Testis (tissue), 3 donors: ENCODE data around the gene ZBTB20. TPM values are rescaled to one million over a fixed set of nuclear protein-coding genes. Genes with fewer than 3 reads are reported as not detected.

Experiments used
- DNase-seq: peaks from one replicate; pipeline ENCODE4 v3.0.0-alpha.2; 2019
- H3K27ac ChIP-seq, 2 donors: fragments of 200-600 bp; sonication (generic); one replicate each; pipeline ENCODE4 v1.5.1; 2019
- H3K27me3 ChIP-seq: fragments of 200-600 bp; sonication (generic); one replicate; pipeline ENCODE4 v1.5.1; 2019
- H3K36me3 ChIP-seq: fragments of 200-600 bp; sonication (generic); one replicate; pipeline ENCODE4 v1.5.1; 2017; ENCODE audit warnings: low read depth; ENCODE audit errors: missing control alignments
- H3K4me1 ChIP-seq: fragments of 200-600 bp; sonication (generic); one replicate; pipeline ENCODE4 v1.5.1; 2019
- H3K4me3 ChIP-seq, 2 donors: fragments of 200-600 bp; sonication (generic); one replicate each; pipeline ENCODE4 v1.5.1; 2017 to 2019
- H3K9me3 ChIP-seq: fragments of 200-600 bp; sonication (generic); one replicate; pipeline ENCODE4 v1.5.1; 2017
- POLR2A ChIP-seq: fragments of 450-650 bp; IDR thresholded peaks from one replicate; pipeline ENCODE4 v1.6.1; 2017; ENCODE audit warnings: antibody characterized with exemption, mild to moderate bottlenecking, moderate library complexity
- WGBS, 2 donors: methylation state at CpG; one replicate each; pipeline ENCODE4 v1.1.5; 2018; 5-methylcytosine and 5-hydroxymethylcytosine counted together
- intact Hi-C: fragments of 100-400 bp; cut with DNase I; formaldehyde crosslinking; loops from one replicate; pipeline ENCODE4 v1.15.1; 2023; ENCODE audit warnings: low total_unique reads
- polyA plus RNA-seq: library from polyadenylated mRNA; stranded (reverse); fragments of 350-450 nt; fragmentation: Illumina TruSeq; extraction: RNeasy Lipid Tissue Mini Kit (QIAGEN cat#74804); gene quantifications from one replicate; pipeline ENCODE4 v1.2.3, GENCODE V29; 2014; ENCODE audit warnings: low read depth, low replicate concordance; ENCODE audit not compliant: insufficient read depth
- total RNA-seq, 2 donors: library from RNA; depleted of rRNA; stranded (reverse); fragments of >200 nt; gene quantifications; one replicate each; pipeline ENCODE4 v1.2.3, GENCODE V29; 2016
- TF ChIP-seq, protein P1 (sequence below), 3 experiments: fragments of 450-650 bp in 2 of 3; fragments of 200-600 bp in 1 of 3; sonication (generic) in 1 of 3; IDR thresholded peaks; one replicate each; pipeline ENCODE4 v1.5.1; 2016 to 2019; ENCODE audit warnings: antibody characterized with exemption in 3 of 3, mild to moderate bottlenecking in 2 of 3, moderate library complexity in 1 of 3

ZBTB20 gene
- total and polyA plus RNA-seq, 3 donors from 2014 or later: 36.8 to 179 (median 126) TPM

DNA sequence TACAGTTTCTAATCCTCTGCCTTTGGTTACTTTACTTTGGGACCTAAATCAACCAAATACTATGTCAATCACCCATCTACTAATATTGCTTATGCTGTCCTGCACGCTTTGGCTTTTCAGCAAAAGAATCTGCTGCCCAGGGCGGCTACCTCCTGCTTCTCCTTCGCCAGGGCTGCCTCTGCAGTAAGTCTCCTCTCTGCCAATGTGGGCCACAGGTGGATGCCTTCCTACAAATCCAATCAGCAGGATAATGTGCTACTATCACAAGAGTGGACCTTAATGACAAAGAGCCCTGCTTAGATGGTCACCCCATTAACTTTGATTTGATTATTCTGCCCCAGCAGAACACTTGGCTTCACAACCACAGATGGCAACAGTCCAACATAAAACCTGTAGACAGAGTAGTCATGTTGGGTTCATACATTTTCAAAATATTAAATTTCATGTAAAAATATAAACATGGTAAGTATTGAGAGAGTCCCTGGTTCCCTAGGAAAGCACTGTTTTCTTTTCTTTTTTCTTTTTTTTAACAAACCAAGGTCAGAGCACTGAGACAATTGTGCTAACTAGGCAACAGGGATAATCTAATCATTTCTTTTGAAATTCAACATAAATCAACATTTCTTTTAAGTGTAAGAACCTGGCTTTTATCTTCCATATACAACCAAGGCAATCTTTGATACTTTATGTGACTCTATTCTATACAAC is 298.3 kb downstream of the ZBTB20 start:
- intact Hi-C loops: no loop called here
- Histone ChIP-seq H3K27ac (peak overlapping the region in 1 of 2 donors; percentile 17), H3K4me3 (no peak overlapping the region), H3K4me1 (peaks cover 14% of the 10 kb centered on the region), H3K27me3 (no peaks in the 10 kb centered on the region), H3K36me3 (no peaks in the 10 kb centered on the region), H3K9me3 (no peaks in the 10 kb centered on the region)
- no peak for DNase-seq
- 93 to 97% methylated on average over 3 of the region's 3 CpGs for WGBS, 2 donors
- no peak for TF ChIP-seq POLR2A
- TF ChIP-seq, protein P1, sequence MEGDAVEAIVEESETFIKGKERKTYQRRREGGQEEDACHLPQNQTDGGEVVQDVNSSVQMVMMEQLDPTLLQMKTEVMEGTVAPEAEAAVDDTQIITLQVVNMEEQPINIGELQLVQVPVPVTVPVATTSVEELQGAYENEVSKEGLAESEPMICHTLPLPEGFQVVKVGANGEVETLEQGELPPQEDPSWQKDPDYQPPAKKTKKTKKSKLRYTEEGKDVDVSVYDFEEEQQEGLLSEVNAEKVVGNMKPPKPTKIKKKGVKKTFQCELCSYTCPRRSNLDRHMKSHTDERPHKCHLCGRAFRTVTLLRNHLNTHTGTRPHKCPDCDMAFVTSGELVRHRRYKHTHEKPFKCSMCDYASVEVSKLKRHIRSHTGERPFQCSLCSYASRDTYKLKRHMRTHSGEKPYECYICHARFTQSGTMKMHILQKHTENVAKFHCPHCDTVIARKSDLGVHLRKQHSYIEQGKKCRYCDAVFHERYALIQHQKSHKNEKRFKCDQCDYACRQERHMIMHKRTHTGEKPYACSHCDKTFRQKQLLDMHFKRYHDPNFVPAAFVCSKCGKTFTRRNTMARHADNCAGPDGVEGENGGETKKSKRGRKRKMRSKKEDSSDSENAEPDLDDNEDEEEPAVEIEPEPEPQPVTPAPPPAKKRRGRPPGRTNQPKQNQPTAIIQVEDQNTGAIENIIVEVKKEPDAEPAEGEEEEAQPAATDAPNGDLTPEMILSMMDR (IDR thresholded peaks at IDR 0.05): no peak

DNA sequence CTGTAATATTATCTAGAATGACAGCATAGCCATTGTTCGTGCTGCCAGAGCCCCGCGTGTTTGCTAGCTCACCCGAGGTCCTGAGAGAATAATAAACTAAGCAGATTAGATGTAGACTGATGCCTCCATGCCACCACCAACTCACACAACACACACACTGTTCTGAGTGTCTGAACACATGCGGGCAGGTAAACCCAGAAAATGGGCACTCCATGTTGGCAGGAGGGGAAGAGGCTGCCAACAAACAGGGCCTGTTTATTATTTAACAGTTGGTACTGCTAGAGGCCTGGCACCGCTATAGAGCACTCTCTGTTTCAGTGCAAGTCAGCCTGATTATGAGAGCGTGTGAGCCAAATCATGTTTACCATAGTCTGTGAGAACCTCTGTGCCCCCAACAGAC is 299.0 kb downstream of the ZBTB20 start:
- Histone ChIP-seq H3K4me1 (peaks cover 14% of the 10 kb centered on the region), H3K36me3 (no peaks in the 10 kb centered on the region), H3K9me3 (no peaks in the 10 kb centered on the region), H3K4me3 (no peak overlapping the region), H3K27me3 (no peaks in the 10 kb centered on the region), H3K27ac (peak overlapping the region in 1 of 2 donors; percentile 19)
- TF ChIP-seq, protein P1 (IDR thresholded peaks at IDR 0.05): no peak
- TF ChIP-seq POLR2A: no peak
- WGBS, 2 donors: 66 to 68% methylated on average over 7 of the region's 7 CpGs
- DNase-seq: peak; percentile 37
- intact Hi-C loops: no loop called here

DNA sequence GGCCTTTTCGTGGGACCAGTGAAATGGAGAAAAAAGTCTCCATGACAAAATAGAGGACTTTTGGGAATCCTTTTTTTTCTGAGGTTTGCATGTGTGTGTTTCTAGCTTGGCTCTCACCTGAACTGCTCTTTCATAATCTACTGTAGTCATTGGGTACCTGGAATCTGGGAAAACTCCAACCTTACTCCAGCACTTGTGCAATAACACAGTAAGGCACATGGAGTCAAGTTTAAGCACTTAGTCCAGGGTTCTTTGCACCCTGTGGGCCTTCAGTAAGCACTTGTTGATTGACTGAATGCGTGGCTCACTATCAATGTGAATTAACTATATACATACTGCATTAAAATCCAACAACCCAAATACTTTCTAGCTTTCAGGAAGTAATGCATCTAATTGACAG is 299.5 kb downstream of the ZBTB20 start:
- Histone ChIP-seq H3K9me3 (no peaks in the 10 kb centered on the region), H3K4me3 (no peak overlapping the region), H3K27ac (no peak overlapping the region), H3K27me3 (no peaks in the 10 kb centered on the region), H3K36me3 (no peaks in the 10 kb centered on the region), H3K4me1 (peaks cover 14% of the 10 kb centered on the region)
- intact Hi-C loops: no loop called here
- WGBS, 2 donors: 45 to 82% methylated on average over 2 of the region's 2 CpGs
- no peak for DNase-seq
- no peak for TF ChIP-seq POLR2A
- TF ChIP-seq, protein P1 (IDR thresholded peaks at IDR 0.05): no peak

DNA sequence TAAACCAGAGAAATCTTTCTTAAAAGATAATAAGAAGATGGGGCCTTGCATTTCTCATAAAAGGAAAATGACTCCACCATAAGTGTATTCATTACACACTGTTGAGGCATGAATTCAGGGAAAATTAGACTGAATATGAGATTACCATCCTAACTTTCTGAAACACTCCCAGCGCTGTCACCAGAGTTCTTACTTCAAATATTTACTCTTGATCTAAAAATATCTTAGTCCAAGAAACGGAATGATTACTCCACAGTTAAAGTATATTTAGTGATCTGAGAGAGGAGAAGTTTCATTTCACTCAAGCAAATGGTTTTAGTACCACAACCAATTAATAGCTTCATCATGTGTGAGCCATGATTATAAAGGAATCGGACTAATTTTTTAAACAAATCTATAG is 300.3 kb downstream of the ZBTB20 start:
- whole genome bisulfite sequencing, 2 donors: 84% methylated on average over 3 of the region's 3 CpGs
- intact Hi-C loops: no loop called here
- H3K27ac ChIP-seq: no peak overlapping the region

More for the DNA sequence above, 300.3 kb downstream of the ZBTB20 start:
- Histone ChIP-seq H3K4me3 (no peak overlapping the region), H3K4me1 (peaks cover 14% of the 10 kb centered on the region), H3K27me3 (no peaks in the 10 kb centered on the region), H3K36me3 (no peaks in the 10 kb centered on the region), H3K9me3 (no peaks in the 10 kb centered on the region)
- DNase-seq: no peak
- no peak for TF ChIP-seq POLR2A
- TF ChIP-seq, protein P1 (IDR thresholded peaks at IDR 0.05): no peak
